ENCODE measurements around the gene ZBTB45.

The ZBTB45 gene

DNA sequence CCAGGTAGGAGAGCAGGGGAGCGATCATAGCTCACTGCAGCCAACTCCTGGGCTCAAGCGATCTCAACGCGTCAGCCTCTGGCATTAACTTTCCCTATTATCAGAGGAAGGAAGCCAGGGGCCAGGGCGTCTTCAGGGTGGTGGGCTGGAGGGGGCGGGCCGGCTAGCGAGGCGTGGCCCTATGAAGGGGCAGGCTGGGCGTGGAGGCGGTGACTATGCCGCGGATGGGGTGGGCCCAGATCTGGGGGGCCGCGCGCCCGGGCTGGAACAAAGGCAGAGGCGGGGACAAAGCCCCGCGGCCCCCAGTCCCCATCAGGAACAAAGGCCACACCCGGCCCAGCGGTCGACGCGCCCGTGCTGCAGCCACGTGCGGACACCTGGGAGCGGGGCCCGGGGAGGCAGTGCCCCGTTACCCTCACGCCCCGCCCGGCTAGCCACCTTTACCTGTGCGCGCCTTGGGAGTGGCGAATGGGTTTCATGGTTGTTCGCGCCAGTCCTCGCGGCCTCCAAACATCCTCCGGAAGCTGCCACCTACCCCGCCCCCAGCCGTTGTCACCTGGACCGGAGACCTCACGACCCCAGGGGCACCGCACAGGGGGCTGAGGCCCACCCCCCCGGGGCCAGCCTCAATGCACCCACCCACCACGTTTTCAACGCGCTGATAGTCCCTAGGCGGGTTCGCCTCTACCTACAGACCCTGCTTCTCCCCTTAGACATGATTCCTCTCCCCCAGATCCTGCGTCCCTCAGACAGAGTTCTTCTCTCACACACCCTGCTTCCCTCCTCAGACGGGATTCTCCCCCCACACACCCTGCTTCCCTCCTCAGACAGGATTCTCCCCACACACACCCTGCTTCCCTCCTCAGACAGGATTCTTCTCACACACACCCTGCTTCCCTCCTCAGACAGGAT lies 18.9 kb upstream of the ZBTB45 start:
- peak; percentile 81 for DNase-seq

DNA sequence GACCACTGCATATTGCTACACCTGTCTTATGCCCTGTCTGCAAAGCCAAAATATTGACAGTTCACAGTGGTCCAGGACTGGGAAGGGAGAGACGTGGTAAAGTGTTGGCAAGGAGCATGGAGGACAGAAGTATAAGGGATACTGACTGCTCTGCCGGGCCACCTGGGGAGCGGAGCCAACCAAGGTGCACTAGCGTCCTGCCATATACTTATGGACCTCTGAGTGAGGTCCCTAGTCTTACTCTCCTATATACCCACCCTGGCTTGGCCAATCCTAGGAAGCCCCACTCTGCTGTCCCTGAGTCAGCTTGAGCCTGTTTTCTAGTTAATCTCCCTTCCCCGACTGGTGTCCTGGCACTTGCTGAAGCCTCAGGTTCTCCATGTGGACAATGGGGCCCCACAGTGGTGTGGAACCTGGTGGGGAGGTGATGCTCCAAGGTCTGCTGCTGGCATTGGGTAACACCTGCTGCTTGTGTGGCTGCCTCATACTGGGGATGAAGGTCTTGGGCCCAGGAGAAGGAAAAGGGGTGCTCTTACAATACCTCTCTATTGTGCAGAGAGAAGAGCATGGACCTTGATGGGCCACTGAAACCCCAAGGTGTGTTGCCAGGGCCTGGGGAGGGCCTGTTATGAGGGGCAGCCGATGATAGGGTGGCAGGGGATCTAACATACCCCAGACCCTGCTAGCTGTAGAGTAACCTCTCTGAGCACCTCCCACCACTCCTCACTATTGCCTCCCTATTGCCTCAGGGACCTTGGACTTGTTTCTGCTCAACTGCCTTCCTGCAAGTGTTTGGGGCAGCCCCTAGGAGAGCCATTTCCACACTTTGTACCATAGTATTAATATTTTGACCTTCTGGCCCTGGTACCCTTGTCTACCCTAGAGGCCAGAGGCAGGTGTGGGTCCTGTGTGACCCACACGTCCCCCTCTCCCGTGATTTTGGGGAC lies 17.5 kb upstream of the ZBTB45 start:
- no peak for DNase-seq

DNA sequence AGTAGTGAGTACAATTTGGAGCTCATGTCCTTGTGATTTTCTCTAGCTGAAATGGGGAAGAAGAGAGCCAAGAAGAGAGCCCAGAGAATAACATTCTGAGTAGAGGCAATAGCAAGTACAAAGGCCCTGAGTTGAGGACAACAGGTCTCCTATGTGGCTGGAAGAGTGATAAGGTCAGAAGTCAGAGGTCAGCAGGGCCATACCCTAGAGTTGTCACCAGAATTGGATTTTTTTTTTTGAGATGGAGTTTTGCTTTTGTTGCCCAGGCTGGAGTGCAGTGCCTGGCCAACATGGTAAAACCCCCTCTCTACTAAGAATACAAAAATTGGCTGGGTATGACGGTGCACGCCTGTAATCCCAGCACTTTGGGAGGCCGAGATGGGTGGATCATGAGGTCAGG lies 16.2 kb upstream of the ZBTB45 start:
- no peak for DNase-seq

DNA sequence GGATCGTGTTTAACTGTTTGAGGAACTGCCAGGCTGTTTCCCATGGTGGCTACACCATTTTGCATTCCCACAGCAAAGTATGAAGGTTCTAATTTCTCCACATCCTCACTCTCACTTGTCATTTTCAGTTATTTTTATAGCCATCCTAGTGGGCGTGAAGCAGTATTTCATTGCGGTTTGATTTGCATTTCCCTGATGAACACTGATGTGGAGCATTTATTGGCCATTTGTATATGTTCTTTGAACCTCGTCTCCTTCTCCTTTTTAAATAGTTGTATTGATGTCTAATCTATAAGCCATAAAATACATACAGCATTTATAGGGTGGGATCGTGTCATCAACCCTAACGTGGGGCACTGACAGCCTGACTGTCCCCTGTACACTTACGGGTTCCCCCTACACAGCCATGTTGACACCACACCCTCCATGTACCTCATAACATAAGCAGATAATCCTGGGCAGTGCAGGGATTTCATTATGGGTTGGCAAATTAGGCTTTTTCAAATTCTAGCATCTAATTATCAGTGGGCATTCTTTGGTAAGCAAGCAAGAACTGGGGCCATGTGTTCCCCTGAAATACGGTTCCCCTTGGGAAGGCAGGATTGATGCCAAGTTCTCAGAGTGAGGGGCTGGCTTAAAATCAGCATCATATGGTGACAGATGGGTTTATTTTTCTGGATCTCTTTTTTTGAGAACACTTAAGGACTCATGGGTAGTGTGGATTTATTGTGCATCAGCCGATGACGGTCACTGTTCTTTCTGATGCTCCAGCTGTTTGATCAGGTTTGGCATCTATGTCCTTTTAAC lies 11.6 kb upstream of the ZBTB45 start:
- peak; percentile 86 for DNase-seq

DNA sequence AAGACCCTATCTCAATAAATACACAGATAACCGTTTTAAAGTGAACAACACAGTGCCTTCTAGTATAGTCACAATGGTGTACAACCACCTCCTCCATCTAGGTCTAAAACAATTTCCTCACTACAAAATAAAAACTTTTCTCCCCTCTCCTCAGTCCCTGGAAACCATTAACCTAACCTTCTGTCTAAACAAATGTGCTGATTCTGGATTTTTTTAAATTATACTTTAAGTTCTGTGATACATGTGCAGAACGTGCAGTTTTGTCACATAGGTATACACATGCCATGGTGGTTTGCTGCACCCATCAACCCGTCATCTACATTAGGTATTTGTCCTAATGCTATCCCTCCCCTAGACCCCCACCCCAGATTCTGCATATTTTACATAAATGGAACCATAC lies 9.8 kb upstream of the ZBTB45 start:
- DNase-seq = no peak

DNA sequence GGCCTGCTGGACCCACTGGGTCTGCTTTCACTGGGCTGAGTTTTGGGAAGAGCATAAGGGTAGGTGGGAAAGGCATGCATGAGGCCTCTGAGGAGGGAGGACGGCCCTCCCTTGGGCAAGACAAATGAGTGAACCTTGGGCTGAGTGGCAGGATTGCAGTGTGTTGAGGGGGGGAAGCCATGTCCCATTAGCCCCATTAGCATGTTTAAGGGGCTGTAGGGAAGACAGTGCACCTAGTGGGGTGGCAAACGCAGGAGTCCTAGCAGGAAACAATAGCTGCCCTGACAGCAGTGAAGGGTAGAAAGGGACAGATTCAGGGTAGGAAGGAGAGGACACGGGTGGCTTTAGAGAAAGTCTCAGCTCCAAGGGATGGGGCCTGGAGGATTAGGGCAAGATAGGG lies 3.1 kb upstream of the ZBTB45 start:
- DNase-seq = no peak

DNA sequence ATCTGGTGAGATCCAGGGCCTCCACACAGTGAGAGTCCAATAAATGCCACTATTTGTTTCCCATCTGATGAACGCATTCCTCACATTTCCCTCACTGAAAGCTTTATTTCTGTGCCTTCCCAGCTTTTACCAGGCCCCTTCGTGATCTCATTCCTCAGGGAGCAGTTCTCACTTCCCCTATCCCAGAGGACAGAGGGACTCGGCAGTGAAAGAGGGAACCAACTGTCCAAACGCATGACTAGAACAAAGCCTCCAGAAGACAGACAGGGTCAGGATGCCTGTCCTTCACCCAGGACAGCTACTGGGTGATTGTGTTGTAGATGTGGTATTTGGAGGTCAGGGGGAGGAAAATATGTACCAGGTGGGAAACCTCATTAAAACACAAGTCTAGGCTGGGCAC lies 2.0 kb upstream of the ZBTB45 start:
- no peak for DNase-seq

DNA sequence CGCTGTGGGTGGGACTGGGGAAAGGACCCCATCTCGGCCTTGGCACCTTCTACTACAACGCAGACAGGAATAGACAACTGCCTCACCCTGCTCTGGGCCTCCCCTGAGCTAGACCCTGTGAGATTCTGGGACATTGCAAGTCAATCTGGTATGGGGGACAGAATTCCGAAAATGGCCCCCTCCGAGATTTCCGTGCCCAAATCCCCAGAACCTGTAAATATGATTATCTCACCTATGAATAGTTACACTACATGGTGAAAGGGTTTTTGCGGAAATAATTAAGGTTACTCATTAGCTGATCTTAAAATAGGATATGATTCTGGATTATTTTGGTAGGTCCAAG lies 618 bp upstream of the ZBTB45 start:
- DNase-seq = no peak

DNA sequence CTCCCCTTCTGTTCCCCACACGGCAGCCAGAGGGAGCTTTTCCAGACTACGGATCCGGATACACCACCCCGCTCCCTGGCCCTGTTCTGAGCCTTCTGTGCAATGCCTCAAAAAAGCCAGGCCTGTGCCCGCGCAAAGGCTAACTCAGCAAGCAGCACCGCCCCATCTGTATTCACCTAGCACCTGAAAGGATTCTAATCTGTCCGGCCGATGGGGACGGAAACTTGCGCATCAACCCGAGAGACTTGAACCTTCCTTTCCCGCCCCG lies 589 bp downstream of the ZBTB45 start:
- peak; percentile 77 for DNase-seq

DNA sequence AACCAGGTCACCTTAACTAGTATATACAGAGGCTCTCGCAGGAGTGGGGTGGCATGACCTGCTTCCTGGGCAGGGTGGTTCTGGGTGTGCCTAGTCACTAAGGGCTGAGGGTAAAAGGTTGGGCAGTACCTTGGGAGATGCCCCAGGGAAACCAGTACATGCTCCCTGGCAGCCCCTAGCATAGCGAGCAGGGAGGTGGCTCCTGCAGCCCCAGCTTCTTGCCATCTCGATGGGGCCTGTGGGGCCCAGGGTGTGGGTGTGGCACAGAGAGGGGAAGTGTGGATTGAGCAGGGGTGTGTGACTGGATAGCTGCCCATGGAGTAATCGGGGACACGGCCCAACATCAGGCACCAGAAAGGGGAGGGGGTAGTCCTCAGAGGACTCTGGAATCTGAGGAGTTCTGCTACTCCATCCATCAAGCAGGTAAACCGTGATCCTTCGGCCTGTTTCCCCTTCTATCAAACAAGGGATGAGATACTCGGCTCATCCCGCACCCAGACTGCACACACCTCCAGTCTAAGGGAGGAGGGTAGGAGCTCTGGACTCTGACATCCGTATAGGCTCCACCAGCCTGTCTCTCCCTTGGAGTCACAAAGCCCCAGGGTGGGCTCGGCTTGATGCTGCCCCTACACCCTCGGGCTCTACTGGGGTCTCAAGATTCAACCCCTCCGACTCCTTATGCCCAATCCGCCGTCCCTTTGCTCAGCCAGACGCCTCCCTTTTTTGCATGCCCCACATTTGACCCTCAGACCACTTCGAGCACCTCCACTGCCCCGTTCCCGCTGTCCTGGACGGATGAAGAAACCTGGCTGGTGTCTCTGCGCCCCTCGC lies 1.1 kb downstream of the ZBTB45 start:
- DNase-seq = no peak

DNA sequence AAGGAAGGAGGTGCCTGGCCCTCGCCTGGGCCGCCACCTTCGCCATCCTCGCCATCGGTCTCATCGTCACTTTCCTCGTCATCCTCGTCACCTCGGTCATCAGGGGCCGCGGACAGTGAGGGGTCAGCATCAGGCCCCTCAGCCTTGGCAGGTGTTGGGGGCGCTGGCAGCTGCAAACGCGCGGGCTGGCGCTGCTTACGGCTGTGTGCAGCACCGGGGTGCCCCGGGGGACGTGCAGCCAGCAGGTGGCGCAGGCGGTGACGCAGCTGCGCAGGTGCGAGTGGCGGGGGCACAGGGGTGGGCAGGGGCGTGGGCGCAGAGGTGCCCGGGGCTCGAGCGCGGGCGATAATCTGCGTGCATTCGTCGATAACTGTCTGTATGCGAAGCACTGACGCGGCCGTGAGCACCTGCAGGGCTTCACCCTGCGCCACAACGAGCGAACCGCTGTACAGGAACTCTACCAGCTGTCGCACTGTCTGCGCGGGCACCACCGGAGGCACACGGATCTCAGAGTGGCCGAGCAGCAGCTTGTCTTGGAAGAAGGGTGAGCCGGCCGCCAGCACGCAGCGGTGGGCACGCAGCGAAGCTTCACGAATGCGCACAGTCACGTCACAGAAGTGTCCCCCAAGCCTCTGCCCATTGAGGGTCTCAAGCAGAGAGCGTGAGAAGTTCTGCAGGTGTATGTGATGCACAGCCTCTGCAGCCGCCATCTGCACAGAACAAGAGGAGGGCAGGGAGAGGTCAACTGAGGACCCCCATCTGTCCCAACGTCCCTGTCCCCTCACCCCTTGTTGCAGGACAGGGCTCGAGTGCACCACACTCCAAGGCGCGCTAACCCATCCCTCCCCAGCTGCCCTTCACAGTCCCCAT lies 2.4 kb downstream of the ZBTB45 start:
- DNase-seq = no peak

DNA sequence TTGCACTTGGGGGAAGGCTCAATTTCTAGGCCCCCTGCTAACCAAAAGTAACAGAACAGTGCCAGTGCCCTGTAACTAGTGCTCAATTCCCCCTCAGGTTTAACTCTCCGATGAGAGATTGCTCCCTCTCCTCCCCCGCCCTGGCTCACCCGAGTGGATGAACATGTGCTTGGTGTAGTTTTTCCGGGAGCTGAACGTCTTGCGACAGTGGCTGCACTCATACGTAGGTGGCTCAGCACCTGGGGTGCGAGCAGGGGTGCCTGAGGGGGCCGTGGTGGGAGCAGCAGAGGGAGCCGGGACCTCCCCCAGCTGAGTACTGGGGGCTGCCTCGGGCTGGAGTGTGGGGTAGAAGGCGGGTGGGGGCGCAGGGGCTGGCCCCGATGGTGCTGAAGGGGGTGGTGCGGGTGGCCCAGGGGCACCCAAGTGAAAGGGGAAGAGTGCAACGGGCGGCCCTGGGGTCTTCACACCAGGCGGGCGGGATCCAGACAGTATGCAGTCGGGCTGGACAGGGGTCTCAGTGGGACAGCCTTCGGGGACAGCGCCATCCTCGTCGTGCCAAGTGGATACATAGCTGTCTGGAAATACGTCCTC lies 3.3 kb downstream of the ZBTB45 start:
- no peak for DNase-seq

DNA sequence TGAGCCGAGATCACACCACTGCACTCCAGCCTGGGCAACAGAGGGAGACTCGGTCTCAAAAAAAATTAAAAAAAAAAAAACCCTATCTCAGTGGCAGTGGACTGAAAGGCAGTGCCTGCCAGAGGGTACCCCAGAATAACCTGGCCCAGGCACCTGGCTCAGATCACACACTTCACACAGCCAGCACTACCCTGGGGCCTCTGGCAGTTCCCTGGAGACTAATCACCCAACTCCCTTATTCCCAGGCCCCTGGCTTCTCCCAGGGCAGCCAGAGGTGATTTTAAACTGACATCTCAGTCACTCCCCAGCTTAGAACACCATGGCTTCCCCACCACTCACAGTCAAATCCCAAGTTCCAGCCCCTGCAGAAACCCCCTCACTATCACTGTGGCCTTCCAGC lies 4.4 kb downstream of the ZBTB45 start:
- DNase-seq = no peak

DNA sequence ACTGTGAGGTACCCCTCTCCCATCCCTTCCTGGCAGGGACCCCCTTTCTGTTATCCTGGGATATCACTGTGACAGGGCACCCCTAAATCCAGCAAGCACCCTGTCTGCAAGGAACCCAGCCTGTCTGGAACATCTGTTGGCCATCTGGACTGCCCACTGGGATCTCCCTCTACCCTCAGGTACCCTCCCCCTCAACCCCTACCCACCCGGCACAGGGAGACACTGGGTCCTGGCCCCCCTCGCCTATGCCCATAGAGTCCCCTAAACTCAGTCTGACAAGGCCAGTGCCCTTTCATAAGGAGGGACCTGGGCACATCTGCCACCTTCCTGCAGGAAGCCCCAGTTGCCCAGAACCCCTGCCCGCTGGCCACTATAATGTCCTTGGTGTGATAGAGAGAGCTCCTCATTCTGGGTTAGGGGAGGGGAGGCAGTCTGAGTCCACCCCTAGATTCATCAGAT lies 5.0 kb downstream of the ZBTB45 start:
- DNase-seq = no peak

DNA sequence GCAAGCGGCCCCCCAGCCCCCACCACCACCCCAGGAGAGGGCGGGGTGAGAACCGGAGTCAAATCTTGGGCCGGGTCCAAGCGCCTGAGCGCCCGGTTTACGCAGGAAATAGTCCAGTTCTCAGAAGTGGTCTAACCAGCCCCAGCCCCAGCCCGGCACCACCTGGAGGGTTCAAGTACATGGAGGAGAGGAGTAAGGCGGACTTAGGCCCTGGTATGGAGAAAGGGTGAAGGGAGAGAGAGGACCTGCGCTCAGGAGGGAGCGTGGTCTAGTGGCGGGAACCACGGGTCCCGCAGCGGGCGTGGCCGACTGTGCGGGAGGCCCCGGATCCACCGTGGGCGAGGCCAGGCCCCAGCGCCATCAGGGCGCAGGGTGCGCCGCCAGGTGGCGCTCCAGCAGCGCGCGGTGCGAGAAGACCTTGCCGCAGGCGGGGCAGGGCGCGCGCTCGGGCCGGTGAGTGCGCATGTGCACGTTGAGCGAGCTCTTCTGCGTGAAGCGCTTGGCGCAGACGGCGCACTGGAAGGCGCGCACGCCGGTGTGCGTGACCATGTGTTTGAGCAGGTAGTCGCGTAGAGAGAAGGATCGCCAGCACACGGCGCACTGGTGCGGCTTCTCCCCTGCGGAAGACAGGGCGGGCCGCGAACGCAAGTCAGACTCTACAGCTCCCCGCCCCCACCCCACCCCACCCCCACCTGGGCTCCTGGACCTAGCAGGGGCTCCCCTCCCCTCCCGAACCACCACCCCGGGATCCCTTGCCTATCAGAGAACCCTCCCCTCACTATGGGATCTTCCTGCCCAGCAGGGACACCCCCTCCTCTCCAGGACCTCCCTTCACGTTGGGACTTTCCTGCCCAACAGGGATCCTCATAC lies 5.7 kb downstream of the ZBTB45 start:
- DNase-seq = peak; percentile 78

DNA sequence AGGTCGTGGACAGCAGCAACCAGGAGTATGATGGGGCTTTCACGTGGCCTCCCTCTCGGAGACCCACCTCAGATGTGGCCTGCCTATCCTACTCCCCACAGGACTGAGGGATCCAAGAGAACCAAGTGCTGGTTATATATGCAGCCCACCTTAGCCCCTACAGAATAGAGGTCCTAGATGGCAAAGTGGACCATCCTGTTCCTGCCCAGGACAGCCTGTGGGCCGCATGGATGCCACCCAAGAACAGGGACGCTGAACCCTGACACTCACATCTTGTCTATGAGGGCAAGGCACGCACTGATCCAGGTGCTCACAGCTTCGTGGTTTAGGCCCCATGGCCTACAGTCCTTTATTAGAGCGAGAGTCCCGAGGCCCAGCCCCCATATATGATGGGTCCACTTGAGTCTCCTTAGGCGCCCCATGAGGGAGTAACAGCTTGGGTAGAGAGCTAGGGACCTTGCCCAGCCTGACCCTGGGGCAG lies 6.4 kb downstream of the ZBTB45 start:
- DNase-seq = no peak

DNA sequence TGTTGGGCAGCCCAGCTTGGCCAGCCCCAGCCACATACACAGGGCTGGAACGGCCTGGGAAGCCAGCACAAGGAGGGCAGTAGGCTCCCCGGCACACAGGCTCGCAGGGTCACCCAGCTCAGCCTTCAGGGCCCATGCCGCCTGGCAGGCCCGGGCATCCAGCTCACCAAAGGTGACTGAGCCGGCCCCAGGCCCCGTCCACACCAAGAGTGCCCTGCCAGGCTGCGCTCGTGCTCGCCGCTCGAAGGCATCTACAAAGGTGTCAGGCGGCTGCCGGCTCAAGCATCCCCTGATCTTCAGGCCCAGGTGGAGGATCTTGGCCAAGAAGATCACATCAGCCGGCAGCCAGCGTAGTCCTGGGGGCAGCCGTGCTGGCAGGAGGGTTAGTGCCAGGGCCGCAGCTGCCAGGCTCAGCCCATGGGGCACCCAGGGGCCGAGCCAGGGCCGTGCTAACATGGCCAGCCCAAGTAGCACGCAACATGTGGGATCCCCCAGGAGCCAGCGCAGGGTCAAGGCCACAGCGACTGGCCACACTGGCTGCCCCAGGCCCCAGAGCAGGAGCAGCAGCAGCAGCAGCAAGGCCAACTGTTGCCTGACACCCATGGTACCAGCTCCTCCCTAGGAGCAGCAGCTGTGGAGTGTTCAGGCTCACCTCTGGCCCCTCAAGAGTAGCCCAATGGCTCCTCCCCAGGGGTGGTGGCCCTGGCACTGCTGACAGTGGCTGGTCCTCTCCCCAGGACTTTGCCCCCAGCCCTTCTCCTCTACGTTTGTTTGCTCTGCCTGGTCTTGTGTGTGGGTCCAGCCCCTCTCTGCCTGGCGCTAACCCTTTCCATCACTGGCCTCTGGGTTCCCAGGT lies 8.0 kb downstream of the ZBTB45 start, which contains the start of gene SLC27A5:
TSS of gene SLC27A5 (minus strand) at position 640 of the 856 bp plus-strand sequence. CDS start at position 603, 37 bp downstream.
- no peak for DNase-seq

DNA sequence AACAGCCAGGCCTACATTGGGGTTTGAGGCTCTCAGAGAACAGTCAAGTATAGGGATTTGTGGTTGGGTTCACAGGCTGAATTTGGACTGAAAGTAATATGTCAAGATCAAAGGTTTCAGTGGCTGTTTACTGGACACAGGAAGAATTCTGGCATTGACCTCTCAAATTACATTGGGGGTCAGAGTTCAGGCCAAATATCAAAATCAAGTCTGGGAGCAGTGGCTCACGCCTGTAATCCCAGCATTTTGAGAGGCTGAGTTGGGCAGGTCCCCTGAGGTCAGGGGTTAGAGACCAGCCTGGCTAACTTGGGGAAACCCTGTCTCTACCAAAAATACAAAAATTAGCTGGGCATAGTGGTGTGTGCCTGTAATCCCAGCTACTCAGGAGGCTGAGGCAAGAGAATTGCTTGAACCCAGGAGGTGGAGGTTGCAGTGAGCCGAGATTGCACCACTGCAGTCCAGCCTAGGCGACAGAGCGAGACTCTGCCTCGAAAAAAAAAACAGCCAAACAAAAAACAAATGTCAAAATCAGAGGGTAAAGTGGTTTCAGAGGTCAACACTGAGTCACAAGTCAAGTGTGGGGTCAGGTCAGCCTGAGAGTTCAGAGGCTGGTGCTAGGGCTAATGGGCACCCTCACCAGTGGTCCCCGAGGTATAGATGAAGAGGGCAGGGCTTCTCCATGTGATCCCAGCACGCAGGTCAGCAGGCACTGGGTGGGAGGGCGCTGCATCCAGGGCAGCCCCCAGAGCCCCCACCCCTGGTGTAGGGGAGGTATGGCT lies 9.3 kb downstream of the ZBTB45 start:
- DNase-seq = no peak
